Neural progenitor cell (in vitro differentiated cells): ENCODE measurements around the gene DRAXIN.

ENCODE experiments used
- CTCF ChIP-seq: fragments of 200-600 bp; sonication (generic); IDR thresholded peaks from 2 replicates; pipeline ENCODE4 v1.5.1; 2017; ENCODE audit warnings: antibody characterized with exemption, mild to moderate bottlenecking
- EZH2 ChIP-seq: fragments of 200-600 bp; sonication (generic); IDR thresholded peaks from 2 replicates; pipeline ENCODE4 v1.6.1; 2017; ENCODE audit warnings: antibody characterized with exemption, mild to moderate bottlenecking, moderate library complexity
- EZH2phosphoT487 ChIP-seq: fragments of 200-600 bp; sonication (generic); IDR thresholded peaks from 2 replicates; pipeline ENCODE4 v1.6.1; 2017; ENCODE audit warnings: antibody characterized with exemption

GRCh38 chr1:11646317-11646716 lies 45.2 kb upstream of the DRAXIN start:
- no peak for TF ChIP-seq CTCF
- TF ChIP-seq EZH2: no peak
- no peak for TF ChIP-seq EZH2phosphoT487
